Measurements from ENCODE around the gene SYTL2. TPM values are rescaled to one million over a fixed set of nuclear protein-coding genes. Genes with fewer than 3 reads are reported as not detected.

Gene SYTL2
- polyA plus RNA-seq, 1 donor from 2014 or later, result 2.3 TPM

GRCh38 chr11:85704967-85705366, 106.0 kb downstream of the SYTL2 start:
- no peak overlapping the region for H3K27ac ChIP-seq (ENCODE audit: low read length)
- H3K9me3 ChIP-seq (ENCODE audit: low read length), result no peaks in the 10 kb centered on the region
- H3K4me3 ChIP-seq (ENCODE audit: low read length), result no peak overlapping the region
- H3K79me2 ChIP-seq (replicated peaks; ENCODE audit: insufficient read depth, low read length), result no peaks in the 10 kb centered on the region
- no peak overlapping the region for H2AFZ ChIP-seq (ENCODE audit: low read depth, low read length)
- H4K20me1 ChIP-seq (ENCODE audit: insufficient read depth), result no peaks in the 10 kb centered on the region
- H3K9ac ChIP-seq (ENCODE audit: low read length), result no peak overlapping the region
- H3K4me2 ChIP-seq (ENCODE audit: low read length), result no peak overlapping the region
- H3K9me2 ChIP-seq (ENCODE audit: insufficient read depth, low read length), result no peaks in the 10 kb centered on the region
- no peaks in the 10 kb centered on the region for H3K27me3 ChIP-seq (ENCODE audit: insufficient read depth, low read depth, low read length)
- no peak for TF ChIP-seq MXI1 (conservative IDR thresholded peaks at IDR 0.05; ENCODE audit: poor library complexity, severe bottlenecking)
- no peak for TF ChIP-seq SMC3 (conservative IDR thresholded peaks at IDR 0.05; ENCODE audit: poor library complexity)
- TF ChIP-seq TAF1 (IDR thresholded peaks at IDR 0.05; ENCODE audit: low read depth), result no peak
- TF ChIP-seq, protein P1, sequence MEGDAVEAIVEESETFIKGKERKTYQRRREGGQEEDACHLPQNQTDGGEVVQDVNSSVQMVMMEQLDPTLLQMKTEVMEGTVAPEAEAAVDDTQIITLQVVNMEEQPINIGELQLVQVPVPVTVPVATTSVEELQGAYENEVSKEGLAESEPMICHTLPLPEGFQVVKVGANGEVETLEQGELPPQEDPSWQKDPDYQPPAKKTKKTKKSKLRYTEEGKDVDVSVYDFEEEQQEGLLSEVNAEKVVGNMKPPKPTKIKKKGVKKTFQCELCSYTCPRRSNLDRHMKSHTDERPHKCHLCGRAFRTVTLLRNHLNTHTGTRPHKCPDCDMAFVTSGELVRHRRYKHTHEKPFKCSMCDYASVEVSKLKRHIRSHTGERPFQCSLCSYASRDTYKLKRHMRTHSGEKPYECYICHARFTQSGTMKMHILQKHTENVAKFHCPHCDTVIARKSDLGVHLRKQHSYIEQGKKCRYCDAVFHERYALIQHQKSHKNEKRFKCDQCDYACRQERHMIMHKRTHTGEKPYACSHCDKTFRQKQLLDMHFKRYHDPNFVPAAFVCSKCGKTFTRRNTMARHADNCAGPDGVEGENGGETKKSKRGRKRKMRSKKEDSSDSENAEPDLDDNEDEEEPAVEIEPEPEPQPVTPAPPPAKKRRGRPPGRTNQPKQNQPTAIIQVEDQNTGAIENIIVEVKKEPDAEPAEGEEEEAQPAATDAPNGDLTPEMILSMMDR (IDR thresholded peaks at IDR 0.05; ENCODE audit: poor library complexity, severe bottlenecking), result no peak
- TF ChIP-seq REST (IDR thresholded peaks at IDR 0.05; ENCODE audit: borderline replicate concordance), result no peak
- TF ChIP-seq RAD21 (conservative IDR thresholded peaks at IDR 0.05), result no peak
- no peak for TF ChIP-seq EZH2 (IDR thresholded peaks at IDR 0.05; ENCODE audit: borderline replicate concordance, insufficient read depth, low read length, poor library complexity, severe bottlenecking)
- no peak for TF ChIP-seq POLR2AphosphoS5 (IDR thresholded peaks at IDR 0.05)
- no peak for TF ChIP-seq EP300 (conservative IDR thresholded peaks at IDR 0.05; ENCODE audit: poor library complexity, severe bottlenecking)
- no peaks in the 10 kb centered on the region for H3K36me3 ChIP-seq (ENCODE audit: insufficient read depth, low read length)
- H3F3A ChIP-seq (ENCODE audit: insufficient read depth, low read length, poor library complexity, severe bottlenecking), result no peaks in the 10 kb centered on the region

DNA sequence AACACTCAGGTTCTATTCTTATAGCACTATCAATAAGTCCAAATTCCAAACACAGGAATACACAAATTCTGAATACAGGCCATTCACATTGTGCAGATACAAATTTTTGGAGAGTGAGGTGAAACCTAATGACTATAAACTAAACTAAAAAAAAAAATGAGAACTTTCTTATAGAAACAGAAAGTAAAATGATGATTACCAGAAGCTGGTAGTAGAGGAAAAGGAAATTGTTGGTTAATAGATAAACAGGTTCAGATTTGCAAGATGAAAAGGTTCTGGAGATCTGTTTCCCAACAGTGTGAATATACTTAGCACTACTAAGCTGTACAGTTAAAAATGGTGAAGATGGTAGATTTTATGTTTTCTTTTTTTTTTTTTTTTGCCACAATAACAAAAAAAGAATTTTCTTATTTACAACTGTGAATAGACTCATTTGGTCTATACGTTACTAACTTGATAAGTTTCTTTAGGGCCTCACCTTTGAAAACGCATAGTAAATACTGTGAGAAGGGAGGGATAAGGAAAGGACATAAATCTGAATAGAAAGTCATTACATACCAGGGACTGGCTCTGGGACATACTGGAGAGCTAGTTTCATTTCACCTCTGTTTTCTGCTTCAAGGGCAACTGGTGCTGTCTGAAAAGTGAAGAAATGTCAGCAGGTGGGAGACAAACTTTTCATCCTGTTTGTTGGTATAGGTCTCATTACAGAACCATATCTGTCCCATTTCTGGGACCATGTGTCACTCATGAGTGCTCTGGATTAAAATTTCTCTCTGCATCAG, 110.8 kb downstream of the SYTL2 start:
- H3K27me3 ChIP-seq (ENCODE audit: insufficient read depth, low read depth, low read length), result no peaks in the 10 kb centered on the region
- H3K9me2 ChIP-seq (ENCODE audit: insufficient read depth, low read length), result no peaks in the 10 kb centered on the region
- no peak overlapping the region for H3K4me3 ChIP-seq (ENCODE audit: low read length)
- H3K36me3 ChIP-seq (ENCODE audit: insufficient read depth, low read length), result no peaks in the 10 kb centered on the region
- H4K20me1 ChIP-seq (ENCODE audit: insufficient read depth), result no peaks in the 10 kb centered on the region
- no peak overlapping the region for H3K27ac ChIP-seq (ENCODE audit: low read length)
- H3K9me3 ChIP-seq (ENCODE audit: low read length), result no peaks in the 10 kb centered on the region
- TF ChIP-seq MXI1 (conservative IDR thresholded peaks at IDR 0.05; ENCODE audit: poor library complexity, severe bottlenecking) (no peak), POLR2AphosphoS5 (IDR thresholded peaks at IDR 0.05) (no peak), EZH2 (IDR thresholded peaks at IDR 0.05; ENCODE audit: borderline replicate concordance, insufficient read depth, low read length, poor library complexity, severe bottlenecking) (no peak), RAD21 (conservative IDR thresholded peaks at IDR 0.05) (no peak), REST (IDR thresholded peaks at IDR 0.05; ENCODE audit: borderline replicate concordance) (no peak)
- H3K9ac ChIP-seq (ENCODE audit: low read length), result no peak overlapping the region
- no peak overlapping the region for H3K4me2 ChIP-seq (ENCODE audit: low read length)
- no peaks in the 10 kb centered on the region for H3F3A ChIP-seq (ENCODE audit: insufficient read depth, low read length, poor library complexity, severe bottlenecking)
- no peaks in the 10 kb centered on the region for H3K79me2 ChIP-seq (replicated peaks; ENCODE audit: insufficient read depth, low read length)
- H2AFZ ChIP-seq (ENCODE audit: low read depth, low read length), result no peak overlapping the region

Measured in neural cell (in vitro differentiated cells).